Upper lobe of left lung (tissue), 4 donors: ENCODE measurements around the gene PPM1B.

Experiments used
- CTCF ChIP-seq, 6 experiments: fragments of 450-650 bp in 4 of 6; fragments of 200-600 bp in 2 of 6; sonication (generic) in 2 of 6; IDR thresholded peaks; one replicate each; pipeline ENCODE4 v1.5.1; 2016 to 2019; ENCODE audit warnings: antibody characterized with exemption in 6 of 6
- POLR2AphosphoS5 ChIP-seq, 2 donors: sonication (generic); formaldehyde crosslinking; IDR thresholded peaks; one replicate each; pipeline ENCODE4 v1.5.1; 2017; ENCODE audit warnings: antibody characterized with exemption in 2 of 2

GRCh38 chr2:44218771-44219170, 50.1 kb downstream of the PPM1B start:
- TF ChIP-seq CTCF (IDR thresholded peaks at IDR 0.05) (no peak), POLR2AphosphoS5 (IDR thresholded peaks at IDR 0.05) (no peak)
